DMS79 treated with DMSO at 0.1 percent for 48 hours (cell line): ENCODE data around the gene NCOA1.
"Not testable (repeated sequence)": the region's sequence is repeated elsewhere in the genome, so short reads cannot be mapped to it uniquely, and the experiment has no call there.

Source experiments
- DNase-seq: peaks from one replicate; lab custom pipeline; 2025; lab: John Stamatoyannopoulos, UW

Gene NCOA1

DNA sequence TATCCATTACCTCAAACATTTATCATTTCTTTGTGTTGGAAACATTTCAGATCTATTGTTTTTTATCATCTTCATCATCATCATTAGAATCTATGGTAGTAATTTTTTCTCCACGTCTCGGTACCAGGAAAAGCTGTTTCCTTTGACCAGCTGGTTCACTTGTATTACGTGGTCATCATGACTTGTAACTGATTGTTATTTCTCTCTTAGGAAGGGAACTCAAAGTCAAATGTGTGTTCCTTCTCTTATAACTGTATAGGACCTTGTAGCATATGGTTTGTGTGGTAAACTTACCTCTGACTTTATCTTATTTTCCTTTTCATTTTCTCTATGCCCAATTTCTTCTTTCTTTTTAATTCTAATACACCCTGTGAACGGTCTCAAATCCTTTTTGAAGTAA is 16.5 kb downstream of the NCOA1 start:
- no peak for DNase-seq

GRCh38 chr2:24508878-24509277 is 17.8 kb downstream of the NCOA1 start:
- DNase-seq = no peak

DNA sequence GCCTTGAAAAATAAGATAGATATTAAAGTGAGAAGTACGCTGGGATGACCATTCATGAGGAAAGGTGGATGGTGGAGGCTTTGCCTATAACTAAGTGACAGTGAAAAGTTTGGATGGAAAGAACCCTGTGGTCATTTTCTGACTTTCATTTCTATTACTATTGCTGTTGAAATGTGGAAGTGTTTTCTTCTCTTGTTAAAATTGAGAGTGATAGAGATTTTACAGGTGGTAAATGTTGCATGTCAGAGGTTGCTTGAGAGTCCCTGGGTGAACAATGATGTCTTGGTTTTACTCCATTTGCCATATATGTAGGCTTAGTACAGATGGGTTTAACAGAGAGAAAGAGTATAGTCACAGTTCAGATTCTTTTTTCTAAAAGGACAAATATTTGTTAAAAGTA is 18.4 kb downstream of the NCOA1 start:
- DNase-seq = no peak

DNA sequence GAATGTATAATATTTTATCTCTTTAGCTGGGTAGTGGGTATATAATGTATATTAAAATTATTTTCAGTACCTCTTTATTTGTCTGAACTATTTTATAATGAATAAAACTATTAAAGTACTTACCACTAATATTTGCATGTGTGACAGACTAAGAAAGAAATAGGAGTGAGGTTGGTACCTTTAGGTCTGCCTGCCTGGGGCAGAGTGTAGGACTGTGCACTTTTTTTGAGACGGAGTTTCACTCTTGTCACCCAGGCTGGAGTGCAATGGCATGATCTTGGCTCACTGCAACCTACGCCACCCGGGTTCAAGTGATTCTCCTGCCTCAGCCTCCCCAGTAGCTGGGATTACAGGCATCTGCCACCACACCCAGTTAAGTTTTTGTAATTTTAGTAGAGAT is 18.8 kb downstream of the NCOA1 start:
- no peak for DNase-seq

DNA sequence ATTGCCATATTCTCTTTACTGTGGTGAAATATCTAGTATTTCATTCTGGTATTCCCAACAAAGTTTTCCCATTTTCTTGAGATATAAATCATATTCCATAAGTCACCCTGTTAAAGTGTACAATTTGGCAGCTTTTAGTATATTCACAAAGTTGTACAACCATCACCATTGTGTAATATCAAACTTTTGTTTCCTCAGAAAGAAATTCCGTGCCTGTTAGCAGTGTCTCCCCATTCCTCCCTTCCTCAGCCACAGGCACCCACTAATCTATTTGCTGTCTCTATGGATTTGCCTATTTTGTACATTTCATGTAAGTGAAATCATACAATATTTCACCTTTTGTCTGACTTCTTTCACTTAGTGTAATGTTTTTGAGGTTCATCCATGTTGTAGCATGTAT is 19.7 kb downstream of the NCOA1 start:
- DNase-seq = no peak

DNA sequence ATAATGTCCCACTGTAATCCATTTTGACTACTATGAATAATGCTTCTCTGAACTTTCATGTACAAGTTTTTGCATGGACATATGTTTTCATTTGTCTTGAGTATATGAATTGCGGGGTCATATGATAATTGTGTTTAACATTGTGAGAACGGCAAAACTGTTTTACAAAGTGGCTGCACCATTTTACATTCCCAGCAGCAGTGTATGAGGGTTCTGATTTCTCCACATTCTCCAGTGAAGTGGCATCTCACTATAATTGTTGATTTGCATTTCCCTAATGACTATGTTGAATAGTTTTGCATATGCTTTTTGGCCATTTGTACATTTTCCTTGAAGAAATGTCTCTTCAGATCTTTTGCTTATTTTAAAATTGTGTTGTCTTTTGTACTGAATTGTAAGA is 20.1 kb downstream of the NCOA1 start:
- no peak for DNase-seq

DNA sequence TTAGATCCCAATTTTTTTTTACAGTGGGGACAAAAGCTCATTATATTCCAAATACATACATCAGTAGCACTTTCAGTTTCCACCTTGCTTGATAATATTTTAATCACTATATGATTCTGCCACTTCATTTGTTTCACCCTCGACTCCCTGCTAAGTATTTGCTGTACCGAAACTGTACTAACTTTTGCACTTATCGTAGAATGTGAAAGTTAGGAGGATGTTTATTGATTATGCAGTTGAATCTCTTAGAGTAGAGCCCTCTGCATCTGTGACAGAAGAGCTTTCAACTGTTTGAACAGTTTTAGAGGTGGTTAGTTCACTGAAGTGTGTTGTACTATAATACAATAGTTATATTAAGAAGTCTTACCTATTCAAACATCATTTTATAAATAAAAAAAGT is 20.8 kb downstream of the NCOA1 start:
- no peak for DNase-seq

DNA sequence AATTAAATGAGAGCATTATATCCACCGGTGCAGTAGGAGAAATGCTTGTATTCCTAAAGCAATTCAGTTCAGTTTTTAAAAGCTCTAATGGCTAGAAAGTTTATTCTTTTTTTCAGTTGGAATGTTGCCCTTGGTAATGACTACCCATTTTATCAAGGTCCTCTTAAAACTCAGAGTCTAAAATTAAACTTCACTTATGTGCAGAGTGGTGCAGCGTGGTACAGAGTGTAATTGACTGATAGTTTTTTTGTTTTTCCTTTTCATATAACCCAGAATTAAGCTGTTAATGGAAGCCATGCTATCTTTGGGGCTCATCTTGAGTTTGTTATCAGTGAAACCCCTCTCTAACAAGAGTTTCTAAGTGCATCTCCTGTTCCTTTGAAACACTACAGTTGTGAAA is 21.4 kb downstream of the NCOA1 start:
- no peak for DNase-seq

DNA sequence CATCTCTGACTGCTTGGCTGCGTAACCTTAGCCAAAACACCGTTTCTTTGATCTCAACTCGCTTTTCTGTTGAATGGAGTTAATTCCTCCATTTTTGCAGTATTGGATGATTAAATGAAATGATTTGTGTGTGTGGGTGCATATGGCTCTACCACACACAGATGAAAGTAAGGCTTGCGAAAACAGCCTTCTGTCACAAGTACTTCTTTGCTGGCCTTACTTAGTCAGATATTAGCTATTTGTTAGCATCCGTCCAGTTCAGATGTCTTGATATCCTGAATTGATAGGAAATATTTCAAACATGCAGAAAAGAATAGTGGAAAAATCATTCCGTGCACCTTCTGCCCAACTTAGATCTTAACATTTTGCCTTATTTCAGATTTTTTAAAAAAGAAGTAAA is 21.8 kb downstream of the NCOA1 start:
- DNase-seq = no peak

DNA sequence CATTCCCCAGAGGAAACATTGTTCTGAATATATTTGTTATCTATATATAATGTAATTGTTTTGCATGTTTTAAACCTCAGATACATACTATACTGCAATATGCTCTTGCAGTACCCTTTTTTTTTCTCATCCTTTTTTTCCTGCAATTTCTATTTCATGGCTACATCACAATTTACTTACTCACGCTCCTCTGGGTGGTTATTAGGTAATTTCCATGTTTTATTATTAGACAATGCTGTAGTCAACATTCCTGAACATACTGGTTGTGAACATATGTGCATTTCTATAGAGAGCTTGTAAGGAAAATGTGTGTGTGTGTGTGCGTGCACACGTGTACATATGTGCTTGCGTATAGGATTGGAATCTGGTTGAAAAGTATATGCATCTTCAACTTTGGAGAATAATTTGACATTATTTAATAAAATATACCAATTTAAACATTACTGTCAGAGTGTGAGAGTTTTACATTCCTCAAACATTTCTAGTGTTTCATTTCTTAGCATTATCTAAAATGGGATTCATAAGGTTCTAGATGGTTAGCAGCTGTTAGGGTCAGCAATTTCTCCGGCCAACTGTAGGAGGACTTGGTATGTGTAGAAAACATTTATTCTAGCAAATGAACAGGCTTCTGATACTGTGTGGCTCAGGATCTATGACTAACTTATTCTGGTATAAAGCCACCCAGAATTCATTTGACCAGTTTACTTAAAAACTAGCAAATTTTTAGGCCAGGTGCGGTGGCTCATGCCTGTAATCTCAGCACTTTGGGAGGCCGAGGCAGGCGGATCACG is 22.4 kb downstream of the NCOA1 start:
- no peak for DNase-seq

- no peak for DNase-seq
Measured at GRCh38 chr2:24514820-24515219, 23.8 kb downstream of the NCOA1 start.

- no peak for DNase-seq
Measured at GRCh38 chr2:24515335-24515734, 24.3 kb downstream of the NCOA1 start.

DNA sequence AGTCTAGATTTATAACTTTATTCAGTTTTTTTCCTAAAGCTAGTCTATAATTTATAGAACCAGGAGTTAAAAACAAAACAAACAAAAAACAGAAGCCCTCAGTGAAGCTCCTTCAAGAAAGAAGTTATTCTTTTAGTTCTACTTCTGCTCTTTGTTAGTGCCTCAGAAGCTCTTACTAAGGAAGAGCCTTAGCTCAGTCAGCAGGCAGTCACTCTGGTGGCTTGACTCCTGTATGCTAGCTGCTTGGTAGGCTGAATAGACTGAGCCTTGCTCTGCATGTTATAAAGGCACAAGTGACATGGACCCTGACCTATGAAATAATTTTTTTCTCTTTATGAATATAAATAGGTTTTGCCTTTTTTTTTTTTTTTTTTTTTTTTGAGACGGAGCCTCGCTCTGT is 24.8 kb downstream of the NCOA1 start:
- no peak for DNase-seq

DNA sequence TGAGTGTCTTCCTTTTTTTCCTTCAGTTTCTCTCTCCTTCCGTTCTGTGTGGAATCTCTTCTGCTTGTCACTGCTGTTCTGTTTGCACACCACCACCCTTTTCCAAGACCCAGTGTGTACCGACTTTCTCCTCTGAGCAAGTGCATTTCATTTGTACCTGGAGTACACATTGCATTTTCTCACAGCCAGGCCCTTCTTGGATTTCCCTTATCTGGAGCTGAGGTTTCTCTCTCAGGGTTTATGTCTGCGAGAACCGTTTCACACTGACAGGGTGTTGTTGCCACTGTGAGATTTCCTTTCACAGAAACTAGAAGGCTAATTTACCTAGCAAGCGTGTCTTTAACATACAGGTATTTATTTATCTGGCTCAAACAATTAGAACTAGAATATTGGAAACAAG is 26.2 kb downstream of the NCOA1 start:
- DNase-seq = no peak

GRCh38 chr2:24520175-24520574 is 29.1 kb downstream of the NCOA1 start:
- no peak for DNase-seq

GRCh38 chr2:24521162-24521857 is 30.3 kb downstream of the NCOA1 start:
- no peak for DNase-seq

DNA sequence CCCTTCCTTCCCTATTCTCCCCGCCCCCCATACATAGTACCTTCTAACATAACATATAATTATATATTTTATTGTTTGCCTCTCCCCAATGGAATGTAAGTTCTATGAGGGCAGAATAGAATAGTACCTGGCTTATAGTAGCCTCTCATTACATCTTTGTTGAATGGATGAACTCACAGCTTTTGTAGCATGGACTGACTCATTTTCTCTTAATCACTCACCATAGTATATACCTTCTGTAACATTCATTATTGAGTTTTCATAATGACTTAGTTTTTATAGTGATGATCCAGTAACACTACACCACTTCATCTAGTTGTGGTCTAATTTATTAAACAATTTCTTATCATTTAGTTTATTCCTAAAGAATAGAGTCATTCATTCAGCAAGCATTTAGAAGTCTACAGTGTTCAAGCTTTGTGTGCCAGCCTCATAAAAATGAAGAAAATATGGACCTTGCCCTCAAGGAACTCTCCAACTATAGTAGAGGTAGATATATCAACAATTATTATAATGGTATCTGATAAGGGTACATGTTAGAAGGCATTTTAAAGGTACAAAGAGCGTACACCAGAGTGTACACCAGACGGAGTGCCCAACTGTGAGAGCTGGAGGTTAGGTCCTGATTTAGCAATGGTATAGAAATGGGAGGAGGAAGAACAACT is 31.1 kb downstream of the NCOA1 start:
- no peak for DNase-seq

DNA sequence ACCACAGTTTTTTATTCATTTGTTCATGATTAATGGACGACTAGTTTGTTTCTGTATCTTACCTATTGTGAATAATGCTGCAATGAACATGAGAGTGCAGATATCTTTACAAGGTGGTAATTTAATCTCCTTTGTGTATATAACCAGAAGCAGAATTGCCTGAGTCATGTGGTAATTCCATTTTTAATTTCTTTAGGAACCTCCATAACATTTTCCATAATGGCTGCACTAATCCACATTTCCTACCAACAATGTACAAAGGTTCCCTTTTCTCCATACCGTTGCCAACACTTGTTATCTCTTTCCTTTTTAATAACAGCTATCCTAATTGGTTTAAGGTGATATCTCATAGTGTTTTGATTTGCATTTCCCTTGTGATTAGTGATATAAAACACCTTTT is 36.5 kb downstream of the NCOA1 start:
- DNase-seq = no peak

GRCh38 chr2:24530796-24531195 is 39.7 kb downstream of the NCOA1 start:
- DNase-seq = no peak

DNA sequence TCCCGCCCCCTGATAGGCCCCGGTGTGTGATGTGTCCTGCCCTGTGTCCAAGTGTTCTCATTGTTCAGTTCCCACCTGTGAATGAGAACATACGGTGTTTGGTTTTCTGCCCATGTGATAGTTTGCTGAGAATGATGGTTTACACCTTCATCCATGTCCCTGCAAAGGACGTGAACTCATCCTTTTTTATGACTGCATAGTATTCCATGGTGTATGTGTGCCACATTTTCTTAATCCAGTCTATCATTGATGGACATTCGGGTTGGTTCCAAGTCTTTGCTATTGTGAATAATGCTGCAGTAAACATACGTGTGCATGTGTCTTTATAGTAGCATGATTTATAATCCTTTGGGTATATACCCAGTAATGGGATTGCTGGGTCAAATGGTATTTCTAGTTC is 40.6 kb downstream of the NCOA1 start:
- not testable (repeated sequence) for DNase-seq

GRCh38 chr2:24532057-24532456 is 41.0 kb downstream of the NCOA1 start:
- DNase-seq = not testable (repeated sequence)

DNA sequence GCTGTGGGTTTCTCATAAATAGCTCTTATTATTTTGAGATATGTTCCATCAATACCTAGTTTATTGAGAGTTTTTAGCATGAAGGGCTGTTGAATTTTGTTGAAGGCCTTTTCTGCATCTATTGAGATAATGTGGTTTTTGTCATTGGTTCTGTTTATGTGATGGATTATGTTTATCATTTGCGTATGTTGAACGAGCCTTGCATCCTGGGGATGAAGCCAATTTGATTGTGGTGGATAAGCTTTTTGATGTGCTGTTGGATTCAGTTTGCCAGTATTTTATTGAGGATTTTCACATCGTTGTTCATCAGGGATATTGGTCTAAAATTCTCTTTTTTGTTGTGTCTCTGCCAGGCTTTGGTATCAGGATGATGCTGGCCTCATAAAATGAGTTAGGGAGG is 42.5 kb downstream of the NCOA1 start:
- not testable (repeated sequence) for DNase-seq

GRCh38 chr2:24538720-24539119 is 47.7 kb downstream of the NCOA1 start:
- no peak for DNase-seq
